K562 (cell line): Measurements from ENCODE around the gene FN1. TPM values are rescaled to one million over a fixed set of nuclear protein-coding genes. Genes with fewer than 3 reads are reported as not detected.

ENCODE experiments used
- CBX3 ChIP-seq, 2 experiments: IDR thresholded peaks; 1 replicate in 1 of 2; 2 replicates in 1 of 2; pipeline ENCODE4 v1.6.1; 2012; ENCODE audit warnings: inconsistent platforms in 2 of 2, low read length in 2 of 2, borderline replicate concordance in 1 of 2, control low read depth in 1 of 2
- DLX4 ChIP-seq: fragments of 250-450 bp; sonication (Bioruptor Pico); IDR thresholded peaks from 2 replicates; pipeline ENCODE4 v1.6.1; 2021; ENCODE audit warnings: mild to moderate bottlenecking
- NKRF ChIP-seq: fragments of 450-650 bp; IDR thresholded peaks from 2 replicates; pipeline ENCODE4 v1.6.1; 2016; ENCODE audit warnings: borderline replicate concordance
- PTTG1 ChIP-seq: fragments of 450-650 bp; IDR thresholded peaks from 2 replicates; pipeline ENCODE4 v1.6.1; 2016; ENCODE audit warnings: low read depth, mild to moderate bottlenecking, missing genetic modification characterization, missing compliant biosample characterization
- RERE ChIP-seq: sonication (generic); formaldehyde crosslinking; IDR thresholded peaks from 2 replicates; pipeline ENCODE4 v1.8.0; 2023; ENCODE audit warnings: missing genetic modification reagents, mild to moderate bottlenecking, borderline replicate concordance
- SMAD3 ChIP-seq: fragments of 450-650 bp; formaldehyde crosslinking; conservative IDR thresholded peaks from 2 replicates; pipeline ENCODE4 v1.4.0; 2020; ENCODE audit warnings: mild to moderate bottlenecking
- SMARCA4 ChIP-seq: fragments of 450-650 bp; IDR thresholded peaks from 2 replicates; pipeline ENCODE4 v1.6.1; 2016
- THAP12 ChIP-seq: fragments of 250-450 bp; sonication (Bioruptor Pico); IDR thresholded peaks from 2 replicates; pipeline ENCODE4 v1.9.0; 2021; ENCODE audit warnings: mild to moderate bottlenecking, inconsistent platforms
- ZNF197 ChIP-seq: fragments of 200-800 bp; sonication (Bioruptor generic); IDR thresholded peaks from 2 replicates; pipeline ENCODE4 v1.6.1; 2016; ENCODE audit warnings: low read depth, missing genetic modification characterization, missing compliant biosample characterization
- polyA plus RNA-seq, 8 experiments: library from polyadenylated mRNA; depleted of rRNA in 4 of 8; stranded (reverse) in 5 of 8; unstranded in 3 of 8; fragments of >200 nt; fragmentation: Nextera tagmentation in 2 of 8; fragmentation: Illumina TruSeq in 1 of 8; extraction: Ambion mirVana in 2 of 8; extraction: Trizol in 1 of 8; gene quantifications; 2 replicates each; pipeline versions ENCODE4 v1.2.1 to v1.2.3, GENCODE V29; 2011 to 2014; ENCODE audit warnings: inconsistent platforms in 1 of 8, missing spikeins in 1 of 8
- total RNA-seq, 7 experiments: library from RNA; depleted of rRNA in 6 of 7; stranded (reverse); fragments of >200 nt in 6 of 7; fragmentation: Illumina TruSeq in 2 of 7; extraction: Trizol in 2 of 7; gene quantifications; 2 replicates each; pipeline versions ENCODE4 v1.2.1 to v1.2.3, GENCODE V29; 2011 to 2021; ENCODE audit warnings: low replicate concordance in 1 of 7

Gene FN1
- total and polyA plus RNA-seq, 9 of the 15 experiments (the other 6 are each of a cell fraction or from before 2014, with no cell fraction given) = 7.4 to 19.1 (median 11.2) TPM

DNA sequence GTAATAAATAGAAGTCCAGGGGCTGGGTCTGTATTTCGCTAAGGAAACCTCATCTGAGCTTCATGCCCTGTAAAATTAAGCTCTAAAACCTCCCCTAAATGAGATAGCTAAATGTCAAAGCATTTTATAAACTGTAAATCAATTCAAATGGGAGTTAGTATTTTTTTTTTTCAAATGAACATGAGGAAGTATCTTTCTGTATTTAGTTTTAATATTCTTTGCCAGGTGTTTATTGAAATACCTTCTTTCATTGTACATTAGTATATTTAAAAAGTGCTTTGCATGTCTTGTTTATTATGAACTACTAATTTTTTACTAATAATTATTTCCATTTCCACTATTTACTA is 76.3 kb downstream of the FN1 start (continued):
- TF ChIP-seq THAP12 (CRISPR knock-in tag) (no peak), PTTG1 (tag) (no peak), DLX4 (no peak), NKRF (no peak), SMAD3 (no peak), ZNF197 (CRISPR knock-in tag) (no peak), SMARCA4 (no peak), RERE (CRISPR knock-in tag) (no peak), CBX3 (IDR thresholded peaks at IDR 0.05; ENCODE audit: borderline replicate concordance in 1 of 2, low read length in 2 of 2) (no peak)
